HPDE6-E6E7 (cell line): ENCODE results near the gene SRP72.

ENCODE experiments used
- DNase-seq: peaks from one replicate; pipeline ENCODE4 v3.0.0; 2011; ENCODE audit warnings: missing footprints; ENCODE audit errors: extremely low spot score

Gene SRP72

GRCh38 chr4:56544573-56545131 is 77.2 kb downstream of the SRP72 start:
- DNase-seq: peak; percentile 72

GRCh38 chr4:56550642-56551041 is 83.2 kb downstream of the SRP72 start:
- DNase-seq: no peak

- no peak for DNase-seq
Observed at GRCh38 chr4:56551516-56551915, 84.1 kb downstream of the SRP72 start.

GRCh38 chr4:56552273-56552672 is 84.9 kb downstream of the SRP72 start:
- no peak for DNase-seq
